ENCODE results near the gene HNRNPU.
A peak's percentile ranks its signal among the peaks of the same experiment; 100 is the strongest.

The HNRNPU gene

GRCh38 chr1:244804841-244805240, 59.5 kb downstream of the HNRNPU start:
- Histone ChIP-seq H3K27ac (ENCODE audit: low read length) (no peak overlapping the region), H3K27me3 (ENCODE audit: low read depth, low read length) (peaks cover 10% of the 10 kb centered on the region), H3K79me2 (ENCODE audit: low read length) (no peaks in the 10 kb centered on the region), H3K9ac (ENCODE audit: low read length) (no peak overlapping the region), H3K9me3 (ENCODE audit: insufficient read depth, low read length) (no peaks in the 10 kb centered on the region), H3K36me3 (replicated peaks; ENCODE audit: low read depth, low read length) (no peaks in the 10 kb centered on the region), H3K4me2 (ENCODE audit: low read length) (no peak overlapping the region), H4K20me1 (ENCODE audit: insufficient read depth, low read length) (no peaks in the 10 kb centered on the region), H2AFZ (ENCODE audit: low read depth, low read length) (no peak overlapping the region), H3K4me3 (ENCODE audit: low read length) (no peak overlapping the region), H3K4me1 (ENCODE audit: low read length) (peaks cover 21% of the 10 kb centered on the region)
- no peak for TF ChIP-seq EZH2phosphoT487 (IDR thresholded peaks at IDR 0.05; ENCODE audit: low read depth)
- TF ChIP-seq, protein P1, sequence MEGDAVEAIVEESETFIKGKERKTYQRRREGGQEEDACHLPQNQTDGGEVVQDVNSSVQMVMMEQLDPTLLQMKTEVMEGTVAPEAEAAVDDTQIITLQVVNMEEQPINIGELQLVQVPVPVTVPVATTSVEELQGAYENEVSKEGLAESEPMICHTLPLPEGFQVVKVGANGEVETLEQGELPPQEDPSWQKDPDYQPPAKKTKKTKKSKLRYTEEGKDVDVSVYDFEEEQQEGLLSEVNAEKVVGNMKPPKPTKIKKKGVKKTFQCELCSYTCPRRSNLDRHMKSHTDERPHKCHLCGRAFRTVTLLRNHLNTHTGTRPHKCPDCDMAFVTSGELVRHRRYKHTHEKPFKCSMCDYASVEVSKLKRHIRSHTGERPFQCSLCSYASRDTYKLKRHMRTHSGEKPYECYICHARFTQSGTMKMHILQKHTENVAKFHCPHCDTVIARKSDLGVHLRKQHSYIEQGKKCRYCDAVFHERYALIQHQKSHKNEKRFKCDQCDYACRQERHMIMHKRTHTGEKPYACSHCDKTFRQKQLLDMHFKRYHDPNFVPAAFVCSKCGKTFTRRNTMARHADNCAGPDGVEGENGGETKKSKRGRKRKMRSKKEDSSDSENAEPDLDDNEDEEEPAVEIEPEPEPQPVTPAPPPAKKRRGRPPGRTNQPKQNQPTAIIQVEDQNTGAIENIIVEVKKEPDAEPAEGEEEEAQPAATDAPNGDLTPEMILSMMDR (IDR thresholded peaks at IDR 0.05; ENCODE audit: low read depth, low read length): no peak

- Histone ChIP-seq H3K9me3 (ENCODE audit: insufficient read depth, low read length) (no peaks in the 10 kb centered on the region), H3K4me1 (ENCODE audit: low read length) (peaks cover 21% of the 10 kb centered on the region), H3K4me3 (ENCODE audit: low read length) (no peak overlapping the region), H3K9ac (ENCODE audit: low read length) (no peak overlapping the region), H3K27ac (ENCODE audit: low read length) (no peak overlapping the region), H3K79me2 (ENCODE audit: low read length) (no peaks in the 10 kb centered on the region), H3K36me3 (replicated peaks; ENCODE audit: low read depth, low read length) (no peaks in the 10 kb centered on the region), H3K27me3 (ENCODE audit: low read depth, low read length) (peaks cover 32% of the 10 kb centered on the region), H4K20me1 (ENCODE audit: insufficient read depth, low read length) (no peaks in the 10 kb centered on the region), H2AFZ (ENCODE audit: low read depth, low read length) (no peak overlapping the region), H3K4me2 (ENCODE audit: low read length) (peak overlapping the region; percentile 20)
- TF ChIP-seq EZH2phosphoT487 (IDR thresholded peaks at IDR 0.05; ENCODE audit: low read depth): no peak
- TF ChIP-seq, protein P1 (IDR thresholded peaks at IDR 0.05; ENCODE audit: low read depth, low read length): no peak
Measured at GRCh38 chr1:244802556-244803239, 61.6 kb downstream of the HNRNPU start.

DNA sequence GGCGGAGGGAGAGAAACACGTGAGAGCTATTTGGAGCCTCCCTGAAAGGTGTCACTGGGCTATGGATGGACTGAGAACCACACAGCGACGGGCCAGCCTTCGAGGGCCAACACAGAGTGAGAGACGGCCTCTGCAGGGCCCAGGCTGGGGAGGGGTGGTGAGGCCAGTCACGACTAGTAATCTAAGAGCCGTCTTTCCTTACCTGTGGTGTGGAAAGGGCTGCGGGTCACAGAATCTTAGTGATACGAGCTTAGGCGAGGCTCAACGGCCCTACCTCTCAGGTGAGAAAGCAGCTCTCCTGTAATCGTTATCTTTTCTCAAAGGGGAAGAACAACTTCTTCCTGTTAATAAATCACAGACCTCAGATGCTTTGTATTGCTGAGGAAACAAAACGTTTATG, 62.3 kb downstream of the HNRNPU start:
- peaks cover 21% of the 10 kb centered on the region for H3K4me1 ChIP-seq (ENCODE audit: low read length)
- H3K9ac ChIP-seq (ENCODE audit: low read length): no peak overlapping the region
- TF ChIP-seq, protein P1 (IDR thresholded peaks at IDR 0.05; ENCODE audit: low read depth, low read length): no peak
- no peak for TF ChIP-seq EZH2phosphoT487 (IDR thresholded peaks at IDR 0.05; ENCODE audit: low read depth)
- no peak overlapping the region for H3K27ac ChIP-seq (ENCODE audit: low read length)
- H3K36me3 ChIP-seq (replicated peaks; ENCODE audit: low read depth, low read length): no peaks in the 10 kb centered on the region
- H3K79me2 ChIP-seq (ENCODE audit: low read length): no peaks in the 10 kb centered on the region
- peak overlapping the region; percentile 22; the same call in 1 of the 2 replicates for H2AFZ ChIP-seq (ENCODE audit: low read depth, low read length)
- no peak overlapping the region for H3K4me3 ChIP-seq (ENCODE audit: low read length)
- H3K4me2 ChIP-seq (ENCODE audit: low read length): peak overlapping the region; percentile 20
- no peaks in the 10 kb centered on the region for H4K20me1 ChIP-seq (ENCODE audit: insufficient read depth, low read length)
- no peaks in the 10 kb centered on the region for H3K9me3 ChIP-seq (ENCODE audit: insufficient read depth, low read length)
- peaks cover 33% of the 10 kb centered on the region for H3K27me3 ChIP-seq (ENCODE audit: low read depth, low read length)

- peak overlapping the region; percentile 77 for H3K4me2 ChIP-seq (ENCODE audit: low read length)
- H3K9me3 ChIP-seq (ENCODE audit: insufficient read depth, low read length): no peaks in the 10 kb centered on the region
- H3K36me3 ChIP-seq (replicated peaks; ENCODE audit: low read depth, low read length): no peaks in the 10 kb centered on the region
- H3K27ac ChIP-seq (ENCODE audit: low read length): no peak overlapping the region
- TF ChIP-seq, protein P1 (IDR thresholded peaks at IDR 0.05; ENCODE audit: low read depth, low read length): peak; percentile 89
- no peak for TF ChIP-seq EZH2phosphoT487 (IDR thresholded peaks at IDR 0.05; ENCODE audit: low read depth)
- no peaks in the 10 kb centered on the region for H3K79me2 ChIP-seq (ENCODE audit: low read length)
- H3K27me3 ChIP-seq (ENCODE audit: low read depth, low read length): peaks cover 33% of the 10 kb centered on the region
- peaks cover 21% of the 10 kb centered on the region for H3K4me1 ChIP-seq (ENCODE audit: low read length)
- H4K20me1 ChIP-seq (ENCODE audit: insufficient read depth, low read length): no peaks in the 10 kb centered on the region
- peak overlapping the region; percentile 24 for H3K9ac ChIP-seq (ENCODE audit: low read length)
- 0 out of 2 replicates have a peak overlapping the region, but pooled peaks have one; percentile 29 for H2AFZ ChIP-seq (ENCODE audit: low read depth, low read length)
- peak overlapping the region; percentile 66 for H3K4me3 ChIP-seq (ENCODE audit: low read length)
Measured at GRCh38 chr1:244801246-244801645, 63.1 kb downstream of the HNRNPU start.

Measured in OCI-LY3 (cell line).